Kidney glomerular epithelial cell (primary cell): Measurements from ENCODE around the gene KCNH1.
"Not testable (repeated sequence)": the region's sequence is repeated elsewhere in the genome, so short reads cannot be mapped to it uniquely, and the experiment has no call there.

ENCODE experiments used
- DNase-seq: peaks from one replicate; lab custom pipeline; 2025; lab: John Stamatoyannopoulos, UW

KCNH1 gene

GRCh38 chr1:210684466-210685294, 449.3 kb downstream of the KCNH1 start:
- DNase-seq = no peak

DNA sequence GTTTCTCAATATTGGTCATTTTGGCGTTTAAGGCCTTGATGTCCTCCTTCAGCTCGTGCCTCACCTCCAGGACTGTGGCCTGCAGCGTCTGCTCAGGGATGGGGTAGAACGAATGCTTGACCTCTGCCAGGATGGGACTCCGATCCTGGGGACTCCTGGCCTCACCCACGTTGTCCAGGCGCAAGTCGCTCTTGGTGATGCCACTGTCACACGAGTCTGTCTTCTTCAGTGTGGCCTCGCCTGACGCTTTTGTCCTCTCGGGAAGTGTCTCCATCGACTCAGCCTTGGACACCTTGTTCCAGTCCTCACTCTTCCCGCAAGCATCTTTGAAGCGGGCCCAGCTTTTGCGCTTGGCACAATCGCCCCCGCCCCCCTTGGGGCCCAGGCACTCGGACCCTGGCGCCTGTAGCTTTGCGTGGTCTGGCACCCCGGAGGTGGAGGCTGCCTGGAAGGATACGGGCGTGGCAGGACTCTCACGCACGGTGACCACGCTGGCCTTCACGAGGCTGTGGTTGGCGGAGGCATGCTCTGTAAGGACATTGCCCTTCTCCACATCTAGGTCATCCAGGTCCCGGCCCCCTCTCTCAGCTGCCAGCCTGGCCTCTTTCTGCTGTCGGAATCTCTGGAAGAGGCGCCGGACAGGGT, 450.4 kb downstream of the KCNH1 start:
- no peak for DNase-seq

- DNase-seq = no peak
These were observed 452.8 kb downstream of the KCNH1 start for GRCh38 chr1:210681158-210681557.

GRCh38 chr1:210678306-210678705, 455.6 kb downstream of the KCNH1 start:
- DNase-seq = no peak

- no peak for DNase-seq
These were observed 456.4 kb downstream of the KCNH1 start for GRCh38 chr1:210677533-210677932.

GRCh38 chr1:210676539-210676938, 457.4 kb downstream of the KCNH1 start:
- no peak for DNase-seq

- no peak for DNase-seq
These were observed 459.8 kb downstream of the KCNH1 start for GRCh38 chr1:210674151-210674550.

DNA sequence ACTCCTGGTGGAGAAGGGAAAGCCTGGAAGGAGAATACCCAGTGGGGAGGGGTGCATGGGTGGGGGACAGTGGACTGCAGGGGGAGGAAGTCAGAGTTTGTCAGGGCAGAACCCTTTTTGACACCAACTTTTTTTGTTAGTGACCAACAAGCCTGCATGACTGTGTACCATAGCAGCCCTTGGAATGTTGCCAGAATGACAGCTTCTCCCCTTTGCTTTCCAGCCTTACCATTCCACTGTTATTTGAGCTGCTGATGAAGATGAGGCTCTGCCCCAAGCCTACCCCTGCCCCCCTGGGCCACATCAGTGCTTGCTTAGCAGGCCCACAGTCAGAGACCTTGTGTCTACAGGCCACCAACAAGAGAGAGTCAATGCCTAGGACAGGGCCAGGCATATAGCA, 464.0 kb downstream of the KCNH1 start:
- no peak for DNase-seq

- DNase-seq = no peak
These were observed 470.0 kb downstream of the KCNH1 start for GRCh38 chr1:210663730-210664573.

GRCh38 chr1:210662291-210663050, 471.5 kb downstream of the KCNH1 start:
- no peak for DNase-seq

DNA sequence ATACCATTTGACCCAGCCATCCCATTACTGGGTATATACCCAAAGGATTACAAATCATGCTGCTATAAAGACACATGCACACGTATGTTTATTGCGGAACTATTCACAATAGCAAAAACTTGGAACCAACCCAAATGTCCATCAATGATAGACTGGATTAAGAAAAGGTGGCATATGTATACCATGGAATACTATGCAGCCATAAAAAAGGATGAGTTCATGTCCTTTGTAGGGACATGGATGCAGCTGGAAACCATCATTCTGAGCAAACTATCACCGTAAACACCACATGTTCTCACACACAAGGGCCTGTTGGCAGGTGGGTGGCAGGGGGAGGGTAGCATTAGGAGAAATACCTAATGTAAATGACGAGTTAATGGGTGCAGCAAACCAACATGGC, 472.4 kb downstream of the KCNH1 start:
- DNase-seq = not testable (repeated sequence)

GRCh38 chr1:210657806-210658205, 476.1 kb downstream of the KCNH1 start:
- DNase-seq = no peak

- DNase-seq = no peak
These were observed 478.4 kb downstream of the KCNH1 start for GRCh38 chr1:210655511-210655910.

DNA sequence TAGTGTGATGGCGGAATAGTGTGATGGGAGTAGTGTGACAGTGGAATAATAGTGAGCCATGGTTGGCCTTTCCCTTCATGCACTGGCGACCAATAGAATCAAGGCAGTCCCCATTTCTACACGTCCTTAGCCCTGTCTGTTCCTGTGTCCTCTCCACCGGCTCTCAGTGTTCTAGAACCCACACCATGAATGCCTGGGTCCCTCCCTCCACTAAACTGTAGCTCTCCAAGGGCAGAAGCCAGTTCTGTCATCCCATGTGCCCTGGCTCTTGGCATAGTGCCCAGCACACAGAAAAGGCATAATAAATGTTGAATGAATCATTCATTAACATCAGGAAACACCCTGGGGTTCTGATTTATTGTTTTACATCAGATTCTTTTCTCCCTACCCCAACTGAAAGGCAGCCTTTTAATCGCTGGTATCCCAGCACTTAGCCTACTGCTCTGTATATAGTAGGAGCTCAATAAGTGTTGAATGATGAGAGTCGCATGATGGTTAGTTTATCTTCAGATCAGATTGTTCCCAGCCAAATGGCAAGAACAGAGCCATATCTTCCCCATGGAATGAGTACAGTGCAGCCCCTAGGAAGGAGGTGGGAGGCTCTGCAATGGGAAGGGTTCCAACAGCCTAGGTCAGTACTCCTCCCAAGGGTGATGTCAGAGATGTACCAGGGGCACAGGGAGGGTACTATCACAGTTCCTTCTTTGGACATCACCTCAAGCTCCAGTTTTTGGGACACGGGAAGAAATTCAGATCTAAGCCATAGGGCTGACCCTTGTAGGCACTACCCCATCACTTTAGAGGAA, 479.6 kb downstream of the KCNH1 start:
- DNase-seq = no peak

DNA sequence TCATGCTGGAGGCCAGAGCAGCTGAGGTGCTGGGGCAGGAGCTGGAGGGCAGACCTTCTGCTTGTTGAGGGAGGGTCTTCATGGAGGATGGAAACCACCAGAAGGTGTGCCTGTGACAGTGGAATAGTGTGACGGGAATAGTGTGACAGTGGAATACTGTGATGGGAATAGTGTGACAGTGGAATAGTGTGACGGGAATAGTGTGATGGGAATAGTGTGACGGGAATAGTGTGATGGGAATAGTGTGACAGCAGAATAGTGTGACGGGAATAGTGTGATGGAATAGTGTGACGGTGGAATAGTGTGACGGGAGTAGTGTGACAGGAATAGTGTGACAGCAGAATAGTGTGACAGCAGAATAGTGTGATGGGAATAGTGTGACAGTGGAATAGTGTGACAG, 480.2 kb downstream of the KCNH1 start:
- DNase-seq = no peak

- no peak for DNase-seq
These were observed 481.5 kb downstream of the KCNH1 start for GRCh38 chr1:210652329-210652954.

DNA sequence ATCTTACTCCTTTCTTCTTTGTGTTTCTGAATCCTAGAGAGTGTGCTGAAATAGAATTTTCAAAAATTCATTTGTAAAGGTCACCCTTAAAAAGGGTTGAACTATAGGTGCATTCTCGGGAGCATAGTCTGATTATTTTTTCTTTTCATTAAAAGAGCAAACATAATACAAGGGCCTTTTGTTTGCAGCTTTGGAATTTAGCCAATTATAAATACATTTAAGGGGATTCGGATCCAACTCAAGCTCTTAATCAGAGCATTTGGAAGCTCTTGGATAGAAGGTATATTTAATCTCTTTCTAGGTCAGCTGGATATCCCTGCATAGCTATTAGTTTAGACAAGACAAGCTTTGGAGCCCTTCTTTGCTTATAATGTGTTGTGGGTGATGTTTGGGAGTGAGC, 483.5 kb downstream of the KCNH1 start:
- no peak for DNase-seq

- DNase-seq = no peak
These were observed 485.2 kb downstream of the KCNH1 start for GRCh38 chr1:210648588-210649269.

- peak; percentile 29 for DNase-seq
These were observed 486.3 kb downstream of the KCNH1 start for GRCh38 chr1:210647406-210648333.
